ENCODE results near the gene PAM.
A peak's percentile ranks its signal among the peaks of the same experiment; 100 is the strongest.
"Not testable (repeated sequence)": the region's sequence is repeated elsewhere in the genome, so short reads cannot be mapped to it uniquely, and the experiment has no call there.

The PAM gene

GRCh38 chr5:102955488-102955887 lies 200.4 kb downstream of the PAM start:
- no peak for DNase-seq

- DNase-seq = no peak
Measured at GRCh38 chr5:102956599-102956998, 201.5 kb downstream of the PAM start.

- no peak for DNase-seq
Measured at GRCh38 chr5:102957141-102957540, 202.0 kb downstream of the PAM start.

- DNase-seq = no peak
Measured at GRCh38 chr5:102958481-102959011, 203.4 kb downstream of the PAM start.

- DNase-seq = no peak
Measured at GRCh38 chr5:102959055-102959454, 203.9 kb downstream of the PAM start.

GRCh38 chr5:102961671-102962070 lies 206.6 kb downstream of the PAM start:
- no peak for DNase-seq

GRCh38 chr5:102965653-102966052 lies 210.5 kb downstream of the PAM start:
- DNase-seq = no peak

- no peak for DNase-seq
Measured at GRCh38 chr5:102969641-102970040, 214.5 kb downstream of the PAM start.

- DNase-seq = no peak
Measured at GRCh38 chr5:102971676-102972293, 216.7 kb downstream of the PAM start.

- no peak for DNase-seq
Measured at GRCh38 chr5:102974177-102974576, 219.1 kb downstream of the PAM start.

GRCh38 chr5:102975045-102975444 lies 219.9 kb downstream of the PAM start:
- DNase-seq = peak; percentile 20

- no peak for DNase-seq
Measured at GRCh38 chr5:102975457-102976182, 220.5 kb downstream of the PAM start.

GRCh38 chr5:102981957-102982635 lies 227.0 kb downstream of the PAM start:
- DNase-seq = no peak

GRCh38 chr5:102986074-102986473 lies 231.0 kb downstream of the PAM start:
- DNase-seq = no peak

GRCh38 chr5:102988459-102988858 lies 233.4 kb downstream of the PAM start:
- no peak for DNase-seq

- no peak for DNase-seq
Measured at GRCh38 chr5:102991802-102992201, 236.7 kb downstream of the PAM start.

GRCh38 chr5:102996011-102996575 lies 241.0 kb downstream of the PAM start:
- DNase-seq = no peak

GRCh38 chr5:102998224-102998623 lies 243.1 kb downstream of the PAM start:
- no peak for DNase-seq

GRCh38 chr5:102999191-102999590 lies 244.1 kb downstream of the PAM start:
- DNase-seq = no peak

GRCh38 chr5:102999621-103000020 lies 244.5 kb downstream of the PAM start:
- not testable (repeated sequence) for DNase-seq

- no peak for DNase-seq
Measured at GRCh38 chr5:103000089-103000488, 245.0 kb downstream of the PAM start.

- DNase-seq = no peak
Measured at GRCh38 chr5:103003872-103004271, 248.8 kb downstream of the PAM start.

GRCh38 chr5:103005276-103005675 lies 250.2 kb downstream of the PAM start:
- DNase-seq = no peak

- no peak for DNase-seq
Measured at GRCh38 chr5:103006921-103007320, 251.8 kb downstream of the PAM start.

Data from right hindlimb (tissue), 1 donor.